Brain microvascular endothelial cell (primary cell): Measurements from ENCODE around the gene MAPK8IP1.

Source experiments
- DNase-seq: peaks from one replicate; pipeline ENCODE4 v3.0.0-alpha.2; 2020
- H3K27ac ChIP-seq: fragments of 250-450 bp; sonication (Bioruptor Pico); 2 replicates; pipeline ENCODE4 v1.5.1; 2020; ENCODE audit warnings: mild to moderate bottlenecking, moderate library complexity
- H3K27me3 ChIP-seq: fragments of 250-450 bp; sonication (Bioruptor Pico); replicated peaks from 2 replicates; pipeline ENCODE4 v1.5.1; 2020; ENCODE audit warnings: mild to moderate bottlenecking
- H3K36me3 ChIP-seq: fragments of 250-450 bp; sonication (Bioruptor Pico); replicated peaks from 2 replicates; pipeline ENCODE4 v1.5.1; 2020; ENCODE audit warnings: mild to moderate bottlenecking
- H3K4me3 ChIP-seq: 2 replicates; pipeline ENCODE4 v1.5.1; 2011; ENCODE audit warnings: low read depth, mild to moderate bottlenecking, control low read depth, low read length, moderate library complexity
- in situ Hi-C: cut with HindIII; loops from 2 replicates; pipeline ENCODE4 v1.10.0; 2017; ENCODE audit warnings: low sequenced_read_pairs, low pct_ligation_motif_present
- TF ChIP-seq, protein P1 (sequence below): IDR thresholded peaks from 2 replicates; pipeline ENCODE4 v1.5.1; 2011; ENCODE audit warnings: low read depth, mild to moderate bottlenecking, moderate library complexity, low read length, control low read depth, inconsistent platforms; ENCODE audit errors: missing control alignments

MAPK8IP1 gene

DNA sequence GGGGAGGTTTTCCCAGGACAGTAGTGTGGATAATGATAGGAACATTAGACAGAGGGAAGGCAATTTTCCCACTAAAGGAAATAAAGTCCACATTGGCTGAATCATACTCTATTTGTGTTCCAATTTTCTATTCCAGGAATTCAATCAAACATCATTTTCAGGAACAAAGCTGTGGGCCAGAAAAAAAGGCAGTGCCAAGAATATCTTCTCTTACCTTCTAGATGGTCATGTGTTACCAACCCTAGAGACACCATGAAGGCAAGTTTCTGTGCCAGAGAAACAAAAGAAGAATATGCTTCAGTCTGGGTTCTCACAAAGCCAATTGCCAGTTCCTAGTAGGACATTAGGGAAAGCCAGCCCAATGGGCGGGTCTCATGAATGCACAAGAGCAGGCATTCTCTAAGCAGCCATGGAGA lies 64.5 kb downstream of the MAPK8IP1 start:
- Histone ChIP-seq H3K27ac (no peak overlapping the region), H3K27me3 (no peaks in the 10 kb centered on the region), H3K4me3 (no peak overlapping the region), H3K36me3 (peaks cover 43% of the 10 kb centered on the region)
- no peak for DNase-seq
- in situ Hi-C loops = no loop called here
- TF ChIP-seq, protein P1, sequence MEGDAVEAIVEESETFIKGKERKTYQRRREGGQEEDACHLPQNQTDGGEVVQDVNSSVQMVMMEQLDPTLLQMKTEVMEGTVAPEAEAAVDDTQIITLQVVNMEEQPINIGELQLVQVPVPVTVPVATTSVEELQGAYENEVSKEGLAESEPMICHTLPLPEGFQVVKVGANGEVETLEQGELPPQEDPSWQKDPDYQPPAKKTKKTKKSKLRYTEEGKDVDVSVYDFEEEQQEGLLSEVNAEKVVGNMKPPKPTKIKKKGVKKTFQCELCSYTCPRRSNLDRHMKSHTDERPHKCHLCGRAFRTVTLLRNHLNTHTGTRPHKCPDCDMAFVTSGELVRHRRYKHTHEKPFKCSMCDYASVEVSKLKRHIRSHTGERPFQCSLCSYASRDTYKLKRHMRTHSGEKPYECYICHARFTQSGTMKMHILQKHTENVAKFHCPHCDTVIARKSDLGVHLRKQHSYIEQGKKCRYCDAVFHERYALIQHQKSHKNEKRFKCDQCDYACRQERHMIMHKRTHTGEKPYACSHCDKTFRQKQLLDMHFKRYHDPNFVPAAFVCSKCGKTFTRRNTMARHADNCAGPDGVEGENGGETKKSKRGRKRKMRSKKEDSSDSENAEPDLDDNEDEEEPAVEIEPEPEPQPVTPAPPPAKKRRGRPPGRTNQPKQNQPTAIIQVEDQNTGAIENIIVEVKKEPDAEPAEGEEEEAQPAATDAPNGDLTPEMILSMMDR = no peak
